GM03348 (cell line): ENCODE results near the gene MRPL23.

Experiments used
- DNase-seq: peaks from one replicate; pipeline ENCODE4 v3.0.0; 2012; ENCODE audit warnings: low spot score

Gene MRPL23

GRCh38 chr11:1958367-1958766, 11.2 kb downstream of the MRPL23 start:
- no peak for DNase-seq

- DNase-seq = no peak
Observed at GRCh38 chr11:1959786-1960185, 12.7 kb downstream of the MRPL23 start.

- DNase-seq = no peak
Observed at GRCh38 chr11:1963864-1964263, 16.7 kb downstream of the MRPL23 start.

GRCh38 chr11:1964348-1964747, 17.2 kb downstream of the MRPL23 start:
- no peak for DNase-seq

GRCh38 chr11:1964955-1965354, 17.8 kb downstream of the MRPL23 start:
- DNase-seq = no peak

- no peak for DNase-seq
Observed at GRCh38 chr11:1966531-1966930, 19.4 kb downstream of the MRPL23 start.

GRCh38 chr11:1967641-1968225, 20.6 kb downstream of the MRPL23 start:
- DNase-seq = no peak

GRCh38 chr11:1968454-1969002, 21.4 kb downstream of the MRPL23 start:
- no peak for DNase-seq

GRCh38 chr11:1969035-1969434, 21.9 kb downstream of the MRPL23 start:
- DNase-seq = no peak

GRCh38 chr11:1969776-1970175, 22.6 kb downstream of the MRPL23 start:
- DNase-seq = no peak

- DNase-seq = no peak
Observed at GRCh38 chr11:1970956-1971355, 23.8 kb downstream of the MRPL23 start.

- no peak for DNase-seq
Observed at GRCh38 chr11:1975185-1975584, 28.1 kb downstream of the MRPL23 start.

- DNase-seq = no peak
Observed at GRCh38 chr11:1978720-1979473, 31.8 kb downstream of the MRPL23 start.

- DNase-seq = no peak
Observed at GRCh38 chr11:1979607-1980006, 32.5 kb downstream of the MRPL23 start.

GRCh38 chr11:1982873-1983600, 35.9 kb downstream of the MRPL23 start:
- no peak for DNase-seq

- no peak for DNase-seq
Observed at GRCh38 chr11:1983601-1983961, 36.4 kb downstream of the MRPL23 start.

- DNase-seq = no peak
Observed at GRCh38 chr11:1987024-1987423, 39.9 kb downstream of the MRPL23 start.

GRCh38 chr11:1988174-1988573, 41.0 kb downstream of the MRPL23 start:
- no peak for DNase-seq

- DNase-seq = no peak
Observed at GRCh38 chr11:1988667-1989317, 41.7 kb downstream of the MRPL23 start.

GRCh38 chr11:1989953-1990352, 42.8 kb downstream of the MRPL23 start:
- no peak for DNase-seq

GRCh38 chr11:1990872-1991578, 43.9 kb downstream of the MRPL23 start:
- no peak for DNase-seq

- DNase-seq = no peak
Observed at GRCh38 chr11:1992111-1992510, 45.0 kb downstream of the MRPL23 start.
